Neural cell (in vitro differentiated cells): ENCODE data around the gene OR52M1. TPM values are rescaled to one million over a fixed set of nuclear protein-coding genes. Genes with fewer than 3 reads are reported as not detected.

Source experiments
- H2AFZ ChIP-seq: fragments of 200-600, 300-800 bp; sonication (generic), shearing (Covaris generic); 2 replicates; pipeline ENCODE4 v1.6.0; 2014; ENCODE audit warnings: low read depth, mild to moderate bottlenecking, antibody characterized with exemption, low read length, moderate library complexity
- H3F3A ChIP-seq: fragments of 200-600 bp; shearing (Covaris generic); 2 replicates; pipeline ENCODE4 v1.6.1; 2016; ENCODE audit warnings: mild to moderate bottlenecking, moderate library complexity, mixed read lengths, antibody characterized with exemption, low read length; ENCODE audit not compliant: insufficient read depth, poor library complexity, severe bottlenecking
- H3K27ac ChIP-seq: fragments of 200-600, 300-800 bp; sonication (generic), shearing (Covaris generic); 2 replicates; pipeline ENCODE4 v1.5.1; 2014; ENCODE audit warnings: mild to moderate bottlenecking, low read length, moderate library complexity
- H3K27me3 ChIP-seq: fragments of 300-800, 200-600 bp; sonication (generic), shearing (Covaris generic); 2 replicates; pipeline ENCODE4 v1.6.0; 2014; ENCODE audit warnings: mild to moderate bottlenecking, low read depth, low read length, moderate library complexity; ENCODE audit not compliant: insufficient read depth
- H3K36me3 ChIP-seq: fragments of 300-800, 200-600 bp; sonication (generic), shearing (Covaris generic); 2 replicates; pipeline ENCODE4 v1.5.1; 2014; ENCODE audit warnings: mild to moderate bottlenecking, antibody characterized with exemption, low read length, moderate library complexity; ENCODE audit not compliant: insufficient read depth
- H3K4me2 ChIP-seq: fragments of 300-800, 200-600 bp; sonication (generic), shearing (Covaris generic); 2 replicates; pipeline ENCODE4 v1.6.0; 2014; ENCODE audit warnings: mild to moderate bottlenecking, low read length
- H3K4me3 ChIP-seq: fragments of 300-800, 200-600 bp; sonication (generic), shearing (Covaris generic); 2 replicates; pipeline ENCODE4 v1.5.1; 2014; ENCODE audit warnings: mild to moderate bottlenecking, low read length, moderate library complexity
- H3K79me2 ChIP-seq: fragments of 200-600 bp; shearing (Covaris generic); replicated peaks from 2 replicates; pipeline ENCODE4 v1.6.0; 2014; ENCODE audit warnings: mild to moderate bottlenecking, low read length, moderate library complexity; ENCODE audit not compliant: insufficient read depth
- H3K9ac ChIP-seq: fragments of 300-800, 200-600 bp; sonication (generic), shearing (Covaris generic); 2 replicates; pipeline ENCODE4 v1.6.1; 2016; ENCODE audit warnings: mild to moderate bottlenecking, low read length, mixed read lengths
- H3K9me2 ChIP-seq: fragments of 200-600 bp; shearing (Covaris generic); 2 replicates; pipeline ENCODE4 v1.6.1; 2016; ENCODE audit warnings: mild to moderate bottlenecking, low read length, mixed read lengths; ENCODE audit not compliant: insufficient read depth
- H3K9me3 ChIP-seq: fragments of 200-600, 300-800 bp; sonication (generic), shearing (Covaris generic); 2 replicates; pipeline ENCODE4 v1.6.1; 2016; ENCODE audit warnings: mild to moderate bottlenecking, mixed run types, low read length, moderate library complexity, mixed read lengths
- H4K20me1 ChIP-seq: fragments of 200-600 bp; shearing (Covaris generic); 2 replicates; pipeline ENCODE4 v1.6.1; 2016; ENCODE audit warnings: mild to moderate bottlenecking, mixed run types; ENCODE audit not compliant: insufficient read depth
- CTCF ChIP-seq: fragments of 450-650 bp; IDR thresholded peaks from 2 replicates; pipeline ENCODE4 v1.5.1; 2014; ENCODE audit warnings: antibody characterized with exemption, mild to moderate bottlenecking, moderate library complexity; ENCODE audit not compliant: poor library complexity, severe bottlenecking
- EZH2 ChIP-seq: fragments of 200-600, 300-800 bp; shearing (Covaris generic), sonication (generic); IDR thresholded peaks from 2 replicates; pipeline ENCODE4 v1.6.1; 2014; ENCODE audit warnings: antibody characterized with exemption, low read length, borderline replicate concordance, mild to moderate bottlenecking; ENCODE audit not compliant: insufficient read depth, poor library complexity, severe bottlenecking
- MXI1 ChIP-seq: fragments of 450-650 bp; conservative IDR thresholded peaks from 2 replicates; pipeline ENCODE4 v1.6.1; 2014; ENCODE audit warnings: antibody characterized with exemption, mild to moderate bottlenecking; ENCODE audit not compliant: poor library complexity, severe bottlenecking
- POLR2AphosphoS5 ChIP-seq: IDR thresholded peaks from 2 replicates; pipeline ENCODE4 v1.6.1; 2012
- RAD21 ChIP-seq: fragments of 450-650 bp; conservative IDR thresholded peaks from 2 replicates; pipeline ENCODE4 v1.6.1; 2014; ENCODE audit warnings: antibody characterized with exemption, mild to moderate bottlenecking, moderate library complexity
- REST ChIP-seq: IDR thresholded peaks from 2 replicates; pipeline ENCODE4 v1.6.1; 2012; ENCODE audit warnings: borderline replicate concordance
- SMC3 ChIP-seq: fragments of 450-650 bp; conservative IDR thresholded peaks from 2 replicates; pipeline ENCODE4 v1.6.1; 2014; ENCODE audit warnings: antibody characterized with exemption, mild to moderate bottlenecking, moderate library complexity; ENCODE audit not compliant: poor library complexity
- TAF1 ChIP-seq: IDR thresholded peaks from 2 replicates; pipeline ENCODE4 v1.6.1; 2012; ENCODE audit warnings: low read depth
- polyA plus RNA-seq: library from polyadenylated mRNA; depleted of rRNA; stranded (reverse); fragments of >200 nt; gene quantifications from 2 replicates; pipeline ENCODE4 v1.2.3, GENCODE V29; 2014

The OR52M1 gene
- polyA plus RNA-seq, 1 donor from 2014 or later: not detected

GRCh38 chr11:4569075-4569474 lies 24.1 kb downstream of the OR52M1 start:
- Histone ChIP-seq H3K36me3 (no peaks in the 10 kb centered on the region), H4K20me1 (no peaks in the 10 kb centered on the region), H3F3A (no peaks in the 10 kb centered on the region), H3K9me3 (no peaks in the 10 kb centered on the region), H3K4me2 (no peak overlapping the region), H3K9ac (no peak overlapping the region), H3K27ac (no peak overlapping the region), H3K4me3 (no peak overlapping the region), H3K79me2 (no peaks in the 10 kb centered on the region), H2AFZ (no peak overlapping the region), H3K27me3 (no peaks in the 10 kb centered on the region), H3K9me2 (no peaks in the 10 kb centered on the region)
- no peak for TF ChIP-seq CTCF
- no peak for TF ChIP-seq TAF1
- no peak for TF ChIP-seq SMC3
- no peak for TF ChIP-seq MXI1
- no peak for TF ChIP-seq RAD21

- Histone ChIP-seq H3K9me3 (no peaks in the 10 kb centered on the region), H3K4me2 (no peak overlapping the region), H2AFZ (no peak overlapping the region), H3K27me3 (no peaks in the 10 kb centered on the region), H3K27ac (no peak overlapping the region), H3K79me2 (no peaks in the 10 kb centered on the region), H3K36me3 (no peaks in the 10 kb centered on the region), H3K4me3 (no peak overlapping the region), H3F3A (no peaks in the 10 kb centered on the region), H3K9ac (no peak overlapping the region), H3K9me2 (no peaks in the 10 kb centered on the region), H4K20me1 (no peaks in the 10 kb centered on the region)
- TF ChIP-seq RAD21 (no peak), CTCF (no peak), SMC3 (no peak), REST (no peak), MXI1 (no peak), POLR2AphosphoS5 (no peak), EZH2 (no peak), TAF1 (no peak)
Measured at GRCh38 chr11:4576880-4577279, 31.9 kb downstream of the OR52M1 start.
